IPS-18c (cell line): Measurements from ENCODE around the gene PDPN.
A peak's percentile ranks its signal among the peaks of the same experiment; 100 is the strongest.
"Not testable (repeated sequence)": the region's sequence is repeated elsewhere in the genome, so short reads cannot be mapped to it uniquely, and the experiment has no call there.

Source experiments
- H3K4me3 ChIP-seq: 2 replicates; pipeline ENCODE4 v1.7.0; 2013; ENCODE audit warnings: low read depth, mild to moderate bottlenecking, low read length, moderate library complexity; ENCODE audit not compliant: insufficient read depth
- H3K9me3 ChIP-seq: one replicate; pipeline ENCODE4 v1.6.1; 2013; ENCODE audit warnings: mild to moderate bottlenecking, low read length, moderate library complexity; ENCODE audit not compliant: control insufficient read depth, insufficient read depth

The PDPN gene

GRCh38 chr1:13564073-13564472 is 19.6 kb upstream of the PDPN start:
- no peaks in the 10 kb centered on the region for H3K9me3 ChIP-seq
- no peak overlapping the region for H3K4me3 ChIP-seq

- H3K4me3 ChIP-seq, H3K9me3 ChIP-seq: not testable (repeated sequence)
Measured at GRCh38 chr1:13570435-13570834, 13.2 kb upstream of the PDPN start.

GRCh38 chr1:13570924-13571323 is 12.7 kb upstream of the PDPN start:
- Histone ChIP-seq H3K4me3 (no peak overlapping the region), H3K9me3 (no peaks in the 10 kb centered on the region)

- Histone ChIP-seq H3K9me3 (no peaks in the 10 kb centered on the region), H3K4me3 (no peak overlapping the region)
Measured at GRCh38 chr1:13573586-13573985, 10.0 kb upstream of the PDPN start.

DNA sequence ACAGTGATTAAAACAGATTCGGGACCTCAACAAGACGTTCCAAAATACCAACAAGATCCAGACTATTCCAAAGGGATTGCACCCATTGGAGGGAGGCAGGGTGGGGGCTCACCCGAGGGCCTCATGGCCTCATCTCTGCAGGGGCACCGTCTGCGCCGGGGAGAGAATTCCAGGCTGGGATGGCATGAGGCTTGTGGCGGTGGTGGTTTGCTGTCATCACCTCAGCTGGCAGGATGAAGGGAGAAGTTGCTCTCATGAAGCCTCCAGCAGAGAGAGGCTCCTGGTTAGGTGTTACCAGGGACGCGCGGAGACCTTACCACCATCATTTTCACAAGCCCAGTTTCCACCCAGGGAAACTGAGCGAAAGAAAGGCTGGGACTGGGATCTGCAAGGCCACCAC is 6.7 kb upstream of the PDPN start:
- Histone ChIP-seq H3K4me3 (no peak overlapping the region), H3K9me3 (no peaks in the 10 kb centered on the region)

GRCh38 chr1:13577846-13578245 is 5.8 kb upstream of the PDPN start:
- Histone ChIP-seq H3K4me3 (no peak overlapping the region), H3K9me3 (no peaks in the 10 kb centered on the region)

- no peak overlapping the region for H3K4me3 ChIP-seq
- H3K9me3 ChIP-seq: no peaks in the 10 kb centered on the region
Measured at GRCh38 chr1:13581446-13581845, 2.2 kb upstream of the PDPN start.

DNA sequence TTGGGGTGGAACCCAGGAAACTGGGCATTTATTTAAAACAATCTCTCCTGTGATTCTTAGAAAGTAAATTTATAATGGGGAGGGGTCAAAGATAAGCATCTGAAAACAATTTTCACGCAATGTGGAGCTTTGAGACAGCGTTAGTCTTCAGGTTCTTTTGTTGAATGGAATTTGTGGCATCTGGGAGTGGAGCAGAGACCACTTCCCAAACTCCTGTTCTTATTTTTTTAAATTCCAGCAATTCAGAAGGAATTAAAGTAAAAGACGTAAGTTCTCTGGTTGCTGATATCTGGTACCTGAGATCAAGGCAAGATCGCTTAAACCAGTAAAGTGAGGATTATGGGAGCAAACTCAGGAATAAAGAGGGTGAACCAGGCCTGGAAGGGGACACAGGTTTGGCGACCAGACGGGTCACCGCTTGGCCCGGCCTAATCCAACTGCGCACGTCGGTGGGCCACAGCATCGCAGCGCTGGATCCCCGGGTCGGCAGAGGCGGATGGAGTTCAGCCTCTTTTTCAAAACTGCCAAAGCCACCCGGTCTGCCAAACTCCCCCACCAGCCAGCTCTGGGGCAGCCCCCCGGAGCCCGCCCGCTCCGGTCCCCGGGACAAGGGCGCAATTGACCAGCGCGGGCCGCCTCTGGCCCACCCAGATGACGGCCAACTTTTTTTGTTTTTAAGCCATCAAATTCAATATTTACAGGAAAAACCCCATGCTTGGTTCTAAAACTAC is 754 bp upstream of the PDPN start:
- Histone ChIP-seq H3K9me3 (no peaks in the 10 kb centered on the region), H3K4me3 (no peak overlapping the region)

- no peaks in the 10 kb centered on the region for H3K9me3 ChIP-seq
- peak overlapping the region; percentile 85 for H3K4me3 ChIP-seq
Measured at GRCh38 chr1:13583966-13584791, 547 bp downstream of the PDPN start.

- H3K4me3 ChIP-seq: peak overlapping the region; percentile 85
- H3K9me3 ChIP-seq: no peaks in the 10 kb centered on the region
Measured at GRCh38 chr1:13584876-13585611, 1.4 kb downstream of the PDPN start.

DNA sequence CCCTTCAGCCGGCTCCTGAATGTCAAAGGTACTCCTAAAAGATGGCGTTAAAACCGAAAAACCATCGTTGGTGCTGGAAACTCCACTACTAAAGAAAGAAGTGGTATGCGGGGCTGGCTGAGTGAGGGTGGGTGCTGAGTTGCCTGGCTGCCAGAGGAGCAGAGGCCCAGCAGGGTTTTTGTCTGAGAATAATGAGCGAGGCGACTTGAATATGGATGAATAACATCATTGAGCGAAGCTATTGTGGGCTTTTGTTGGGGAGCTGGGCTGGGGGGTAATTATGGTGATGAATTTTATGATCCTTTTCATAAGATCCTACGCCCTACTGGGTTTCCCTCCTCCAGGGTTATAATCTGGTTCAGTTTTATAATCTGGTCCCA is 2.0 kb downstream of the PDPN start:
- no peaks in the 10 kb centered on the region for H3K9me3 ChIP-seq
- H3K4me3 ChIP-seq: peak overlapping the region; percentile 85; the same call in 1 of the 2 replicates

DNA sequence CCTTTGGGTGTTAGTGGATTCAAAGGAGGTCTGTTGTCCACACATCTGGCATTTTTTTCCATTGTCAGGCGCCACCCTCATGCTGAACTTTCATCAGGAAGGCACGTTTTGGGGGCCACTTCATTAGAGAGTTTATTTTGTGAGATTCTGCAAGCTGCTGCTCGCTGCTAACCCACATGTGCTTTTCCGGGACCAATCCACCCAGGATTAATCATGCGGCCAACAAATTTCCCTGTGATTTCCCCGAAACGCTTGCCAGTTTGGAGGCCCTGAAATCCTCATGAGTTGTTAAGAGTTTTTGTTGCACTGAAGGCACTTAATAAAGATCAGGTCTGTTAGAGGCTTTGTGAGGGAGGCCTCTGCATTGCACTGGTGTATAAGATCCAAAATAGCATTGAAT is 2.4 kb downstream of the PDPN start:
- Histone ChIP-seq H3K4me3 (peak overlapping the region; percentile 85; the same call in 1 of the 2 replicates), H3K9me3 (no peaks in the 10 kb centered on the region)

GRCh38 chr1:13587256-13588030 is 3.8 kb downstream of the PDPN start:
- Histone ChIP-seq H3K4me3 (no peak overlapping the region), H3K9me3 (no peaks in the 10 kb centered on the region)

DNA sequence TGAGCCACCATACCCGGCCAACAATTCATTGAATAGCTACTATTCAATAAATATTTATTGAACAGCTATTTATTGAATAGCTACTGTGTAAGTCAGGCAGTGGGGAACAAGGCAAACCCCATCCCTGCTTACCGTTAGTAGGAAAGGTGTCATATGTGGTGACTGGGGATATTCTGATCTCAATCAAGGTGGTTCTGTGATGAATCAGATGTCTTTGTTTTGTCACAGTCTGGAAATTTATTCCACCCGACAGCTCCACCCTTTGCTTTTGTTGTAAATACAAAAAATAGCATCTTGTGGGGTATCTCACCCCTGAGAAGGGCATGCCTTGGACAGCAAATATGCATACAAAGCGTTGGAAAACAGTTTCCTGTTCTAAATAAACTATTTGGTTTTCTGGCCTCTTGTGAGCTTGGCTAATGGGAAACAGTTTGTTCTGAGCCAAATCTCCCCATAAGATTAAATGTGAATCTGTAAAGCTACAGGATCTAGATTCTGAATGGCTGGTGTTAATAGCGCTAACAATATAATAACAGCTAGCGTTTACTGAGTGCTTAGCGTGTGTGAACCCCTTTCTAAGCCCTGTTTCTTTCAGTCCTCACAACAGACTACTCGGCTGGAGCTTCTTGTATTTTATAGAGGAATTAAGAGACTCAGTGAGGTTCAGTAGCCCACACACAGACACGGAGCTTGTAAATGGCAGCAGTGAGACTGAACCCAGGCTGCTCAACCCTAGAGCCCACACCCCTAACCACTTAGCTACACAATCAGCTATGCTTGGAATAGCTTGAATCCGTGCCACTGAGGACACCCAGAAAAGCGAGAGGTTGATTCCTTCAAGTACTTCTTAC is 5.5 kb downstream of the PDPN start:
- H3K9me3 ChIP-seq: no peaks in the 10 kb centered on the region
- H3K4me3 ChIP-seq: no peak overlapping the region

DNA sequence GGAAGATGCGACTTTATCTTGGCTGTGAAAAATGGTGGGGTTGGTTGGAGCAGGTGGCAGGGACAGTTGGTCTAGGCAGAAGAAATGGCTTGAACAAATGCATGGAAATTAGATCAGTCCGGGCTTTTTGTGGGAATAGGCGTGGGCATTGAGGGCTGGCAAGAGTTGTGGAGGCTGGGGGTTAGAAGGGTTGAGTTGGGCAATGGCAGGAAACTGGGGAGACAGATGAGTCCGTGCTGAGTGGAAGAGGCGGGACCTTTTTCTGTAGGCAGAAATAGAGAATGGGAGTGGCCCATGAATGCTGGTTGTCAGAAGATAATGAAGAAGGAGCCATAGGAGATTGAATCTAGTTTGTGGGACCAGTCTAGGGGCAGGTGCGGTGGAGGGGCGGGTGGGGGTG is 6.9 kb downstream of the PDPN start:
- H3K4me3 ChIP-seq: no peak overlapping the region

DNA sequence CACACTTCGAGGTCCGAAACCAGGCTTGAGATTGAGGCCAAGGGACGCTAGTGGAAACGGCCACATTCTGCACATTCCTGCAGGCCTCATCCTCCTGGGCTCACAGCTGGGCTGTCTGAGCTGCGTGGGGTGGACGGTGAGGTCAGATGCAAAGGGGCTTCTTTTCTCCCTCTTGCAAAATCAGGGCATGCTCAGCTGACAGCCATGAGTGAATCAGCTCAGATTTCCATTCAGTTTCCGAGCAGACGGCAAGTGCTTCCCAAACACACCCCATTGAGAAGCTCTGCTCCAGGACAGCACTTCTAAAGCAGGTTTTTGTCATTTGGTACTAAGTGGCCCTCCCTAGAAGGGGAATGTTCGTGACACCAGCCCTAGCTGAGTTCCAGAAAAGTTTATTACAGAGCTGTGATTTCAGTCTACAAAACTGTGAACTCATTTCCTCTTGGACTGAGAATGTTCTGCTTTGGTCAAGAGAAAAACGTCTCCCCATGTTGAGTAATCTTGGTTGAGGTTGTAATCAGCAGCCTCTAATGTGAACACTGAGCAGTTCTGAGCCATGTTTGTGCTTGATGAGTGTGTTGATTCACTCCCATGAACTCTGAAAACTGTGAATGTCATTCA is 10.0 kb downstream of the PDPN start:
- no peak overlapping the region for H3K4me3 ChIP-seq
- H3K9me3 ChIP-seq: no peaks in the 10 kb centered on the region

More for the DNA sequence above, 6.9 kb downstream of the PDPN start:
- no peaks in the 10 kb centered on the region for H3K9me3 ChIP-seq
